Left lobe of liver (tissue), 2 donors: ENCODE data around the gene PPP6R3. TPM values are rescaled to one million over a fixed set of nuclear protein-coding genes. Genes with fewer than 3 reads are reported as not detected.

Experiments
- ATAC-seq: fragments of 200-7000 bp; cut with Tn5 transposase; one replicate; pipeline ENCODE4 v1.9.1; 2020; ENCODE audit warnings: mild to moderate bottlenecking, moderate library complexity
- DNase-seq: peaks from one replicate; pipeline ENCODE4 v3.0.0-alpha.2; 2020; ENCODE audit warnings: low spot score
- total RNA-seq: library from RNA; stranded (reverse); gene quantifications from one replicate; pipeline ENCODE4 v1.2.1, GENCODE V29; 2021
- donor health status: DM: no; HTN: no; CAD: no; lungs with moderate emphysema.
- donor health status: DM: no; HTN: yes; CAD: no.

Gene PPP6R3
- total RNA-seq, 1 donor from 2014 or later = 35.1 TPM

DNA sequence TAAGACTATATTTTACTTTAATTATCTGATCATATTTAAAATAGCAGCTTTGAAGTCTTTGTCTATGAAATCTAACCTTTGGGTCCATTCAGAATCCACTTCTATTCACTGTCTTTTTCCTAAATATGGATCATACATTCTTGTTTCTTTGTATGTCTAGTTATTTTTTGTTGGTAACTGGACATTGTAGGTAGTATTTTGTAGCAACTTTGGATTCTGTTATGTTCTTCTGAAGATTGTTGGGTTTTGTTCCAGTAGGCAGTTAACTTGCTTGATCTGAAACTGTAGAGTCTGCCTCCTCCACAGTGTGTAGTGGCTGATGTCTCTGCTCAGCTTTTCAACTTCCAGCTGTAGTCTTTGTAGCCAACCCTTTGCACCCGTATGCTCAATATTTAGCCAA, 186.3 kb downstream of the PPP6R3 start:
- no peak for ATAC-seq
- no peak for DNase-seq

DNA sequence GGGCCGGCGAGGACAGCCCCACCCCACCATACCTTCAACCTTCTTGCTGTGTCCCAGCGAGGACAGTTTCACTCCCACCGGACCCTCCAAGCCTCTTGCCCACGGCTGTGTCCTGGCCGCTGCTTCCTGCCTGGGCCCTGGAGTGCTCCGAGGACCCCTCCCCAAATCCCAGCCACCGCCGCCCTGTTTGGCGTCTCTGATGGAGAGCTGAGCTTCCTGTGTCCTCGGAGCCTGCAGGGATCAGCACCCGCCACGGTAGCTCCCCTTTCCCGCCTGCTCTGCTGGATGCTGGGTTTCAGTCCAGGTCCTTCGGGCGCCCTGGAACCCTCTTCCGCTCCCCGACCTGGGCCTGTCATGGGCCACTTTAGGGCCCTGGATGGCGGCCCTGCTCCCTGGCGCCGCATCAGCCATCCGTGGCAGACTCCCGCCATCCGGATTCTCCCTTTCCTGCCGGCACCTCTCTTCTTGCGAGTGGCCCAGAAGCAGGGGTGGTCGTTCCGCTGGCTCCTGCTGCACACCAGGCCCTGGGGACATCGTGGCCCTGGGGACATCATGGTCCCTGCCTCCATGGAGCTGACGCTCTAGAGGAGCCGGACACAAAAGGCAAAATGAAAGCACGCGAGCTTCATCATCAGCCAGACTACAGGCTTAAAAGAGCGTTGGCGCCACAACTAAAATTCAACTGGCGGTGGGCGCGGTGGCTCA, 189.5 kb downstream of the PPP6R3 start:
- DNase-seq (no peak), ATAC-seq (no peak)

DNA sequence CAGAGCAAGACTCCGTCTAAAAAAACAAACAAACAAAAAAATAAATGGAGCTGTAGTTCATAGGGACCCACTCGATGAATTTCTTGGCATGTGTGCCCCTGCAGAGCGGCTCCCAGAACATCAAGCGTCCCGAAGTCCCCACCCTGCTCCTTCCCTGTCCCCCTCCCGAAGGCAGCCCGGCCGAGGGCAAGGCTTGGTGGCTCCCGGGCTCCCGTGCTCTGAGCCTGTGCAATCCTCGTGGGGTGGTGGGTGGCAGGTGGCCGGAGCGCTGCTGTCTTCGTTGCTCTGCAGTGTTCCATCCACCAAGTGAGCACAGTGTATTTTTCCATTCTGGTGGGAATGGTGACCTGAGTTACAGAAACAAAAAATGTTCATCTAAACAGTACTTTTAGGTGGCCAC, 190.2 kb downstream of the PPP6R3 start:
- no peak for ATAC-seq
- no peak for DNase-seq

DNA sequence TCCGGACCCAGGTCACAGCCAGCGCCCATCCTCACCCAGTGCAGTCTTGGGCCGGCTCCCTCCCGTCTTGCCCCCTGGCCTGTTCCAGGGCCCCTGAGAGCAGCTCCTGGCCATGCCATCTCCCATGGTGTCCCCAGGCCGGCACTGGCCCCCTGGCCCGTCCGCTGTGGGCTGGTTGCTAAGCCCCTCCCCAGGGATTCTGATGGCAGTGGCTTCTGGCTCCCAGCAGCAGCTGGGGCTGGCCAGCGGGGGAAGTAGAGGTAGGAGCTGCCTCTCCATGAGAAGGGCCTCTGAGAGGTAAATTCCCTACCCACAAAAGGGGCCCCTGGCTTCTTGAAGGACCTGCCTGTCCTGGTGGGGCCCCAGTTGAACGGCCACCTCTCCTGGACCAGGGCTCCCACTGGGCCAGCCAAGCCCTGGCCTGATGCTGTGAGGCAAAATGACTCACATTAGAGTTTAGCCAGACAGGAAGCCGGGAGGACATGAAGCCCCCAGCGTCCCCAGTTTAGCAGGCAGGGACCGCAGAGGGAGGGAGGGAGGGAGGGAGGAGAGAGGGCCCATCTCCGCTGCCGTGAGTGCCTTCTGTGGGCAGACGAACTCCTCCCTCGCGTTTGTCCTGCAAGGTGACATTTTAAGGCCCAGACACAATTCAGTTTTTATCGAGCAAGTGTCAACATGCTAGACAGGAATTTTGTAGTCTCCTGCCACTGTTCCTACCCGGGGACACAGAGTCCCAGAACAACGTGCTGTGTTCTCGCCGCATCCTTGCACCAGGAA, 190.8 kb downstream of the PPP6R3 start:
- DNase-seq (no peak), ATAC-seq (no peak)

DNA sequence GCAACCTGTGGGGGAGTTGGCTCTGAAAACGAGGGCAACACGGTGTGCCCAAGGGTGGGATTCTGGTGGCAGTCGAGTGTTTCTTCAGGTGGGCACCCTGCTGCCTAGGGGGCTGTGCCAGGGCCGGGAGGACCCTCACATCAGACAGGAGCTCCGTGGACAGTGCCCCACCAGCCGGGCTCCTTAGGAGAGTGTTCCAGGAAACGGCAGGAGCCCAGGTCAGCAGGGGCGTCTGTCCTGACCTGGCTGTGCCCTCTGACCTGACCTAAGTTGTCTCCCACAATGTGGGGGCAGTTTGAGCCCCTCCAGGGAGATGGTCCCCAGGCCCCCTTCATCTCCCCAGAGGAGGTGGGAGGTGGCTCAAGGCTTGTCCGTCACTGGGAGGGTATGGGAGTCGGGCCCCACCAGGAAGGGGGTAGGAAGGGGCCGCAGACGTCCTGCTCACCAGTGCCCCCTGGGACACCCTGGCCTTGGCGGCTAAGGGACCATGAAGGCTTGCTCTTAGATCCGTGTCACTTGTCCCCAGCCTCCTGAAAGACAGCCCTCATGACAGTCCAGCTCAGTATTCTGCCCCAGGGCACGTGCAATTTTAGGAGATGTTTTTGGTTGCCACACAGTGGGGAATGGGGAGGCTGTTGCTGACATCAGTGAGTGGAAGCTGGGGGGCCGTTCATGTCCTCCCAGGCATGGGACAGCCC, 191.6 kb downstream of the PPP6R3 start:
- DNase-seq (no peak), ATAC-seq (no peak)

DNA sequence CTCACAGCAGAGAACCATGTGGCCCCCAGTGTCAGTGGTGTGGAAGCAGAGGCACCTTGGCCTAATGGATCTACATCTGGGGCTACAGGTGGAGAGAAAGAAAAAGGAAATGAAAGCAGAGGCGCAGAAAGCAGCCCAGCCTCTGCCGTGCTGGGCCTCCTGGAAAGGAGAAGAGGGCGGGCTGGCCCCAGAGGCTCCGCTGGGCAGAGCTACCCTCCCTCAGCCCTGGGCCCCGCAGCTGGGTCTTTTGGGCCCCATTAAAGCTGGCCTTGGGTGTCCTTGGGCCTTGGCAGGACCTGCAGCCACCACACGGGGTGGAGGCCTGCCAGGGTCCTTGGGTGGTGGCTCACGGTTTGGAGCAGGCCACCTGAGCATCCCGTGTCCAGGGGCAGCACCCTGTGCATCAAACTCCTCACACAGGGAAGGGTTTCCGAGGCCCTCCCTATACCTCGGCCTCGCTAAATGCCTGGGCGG, 192.2 kb downstream of the PPP6R3 start:
- ATAC-seq (no peak), DNase-seq (no peak)

DNA sequence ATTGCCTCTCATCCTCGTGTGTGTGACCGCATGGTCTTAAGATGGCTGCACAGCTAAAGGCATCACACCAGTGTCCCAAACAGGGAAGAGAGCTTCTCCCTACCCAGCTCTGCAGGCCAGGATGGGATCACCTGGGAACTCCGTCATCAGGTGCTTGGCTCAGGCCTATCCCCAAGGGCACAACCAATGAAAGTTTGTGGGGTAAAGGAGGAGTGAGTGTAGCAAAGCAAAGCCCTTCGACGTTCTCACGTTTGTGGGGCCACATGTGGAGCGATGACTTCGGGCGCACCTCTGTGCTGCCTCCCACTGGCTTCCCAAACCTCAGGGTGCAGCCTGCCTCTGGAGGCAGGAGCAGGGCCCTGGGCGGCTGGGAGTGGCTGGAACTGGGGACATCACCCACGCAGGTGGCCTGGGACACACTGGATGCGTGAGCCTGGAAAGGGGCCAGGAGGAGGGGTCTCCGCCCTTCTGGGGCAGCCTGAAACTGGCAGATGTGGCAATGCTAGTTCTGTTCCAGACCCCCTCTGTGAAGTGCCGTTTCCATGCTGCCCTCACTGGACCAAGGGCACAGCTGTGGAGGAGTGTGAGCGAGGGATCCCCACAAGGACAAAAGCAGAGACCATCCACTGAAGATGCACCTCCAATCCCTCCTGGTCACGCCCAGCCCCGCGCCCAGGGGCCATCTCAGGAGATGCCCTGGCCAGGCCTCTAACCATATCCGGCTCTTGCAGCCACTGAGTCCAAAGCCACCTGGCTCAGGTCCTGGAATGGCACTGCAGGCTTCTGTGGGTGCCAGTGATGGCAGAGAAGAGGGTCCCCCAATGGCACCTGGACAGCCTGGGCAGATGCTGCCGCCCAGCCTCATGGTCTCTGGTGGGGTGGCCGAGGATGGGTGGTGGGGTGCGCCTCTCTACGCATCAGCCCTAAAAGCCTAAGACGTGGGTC, 193.2 kb downstream of the PPP6R3 start:
- no peak for DNase-seq
- ATAC-seq = no peak

DNA sequence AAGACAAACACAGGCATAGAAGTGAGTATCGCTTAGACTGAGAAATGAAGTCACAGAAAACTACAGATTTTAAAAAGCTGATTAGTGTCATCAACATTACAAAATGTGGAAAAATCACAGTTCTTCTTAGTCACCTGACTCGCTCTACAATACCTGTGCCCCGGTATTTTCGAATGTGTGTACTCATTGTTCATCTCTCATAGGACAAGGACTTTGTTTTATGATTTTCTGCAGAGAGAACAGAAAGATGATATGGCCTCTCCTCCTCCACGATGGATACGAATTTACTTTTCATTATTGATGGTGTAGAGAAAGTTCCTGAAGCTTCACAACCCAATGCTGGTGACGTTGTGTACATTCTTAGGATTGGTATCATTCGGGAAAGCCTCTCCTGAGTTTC, 194.4 kb downstream of the PPP6R3 start:
- DNase-seq (no peak), ATAC-seq (no peak)

DNA sequence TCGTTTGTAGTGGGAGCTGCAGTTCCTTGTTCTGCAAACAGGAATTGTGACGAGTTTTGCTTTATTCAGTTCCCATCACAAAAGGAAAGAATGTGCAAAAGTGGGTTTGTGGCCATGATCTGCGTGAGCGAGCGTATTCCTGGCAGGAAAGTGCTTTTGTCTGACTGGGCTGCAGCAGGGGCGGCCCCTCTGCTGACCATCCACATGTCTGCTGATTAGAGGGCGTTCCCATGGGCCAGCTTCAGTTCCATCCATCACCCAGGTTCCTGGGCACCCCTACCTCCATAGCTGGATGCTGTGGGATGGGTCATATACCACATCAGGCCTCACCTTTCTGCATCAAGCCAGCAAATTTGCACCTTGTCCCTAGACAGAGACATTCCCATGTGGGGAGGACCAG, 194.9 kb downstream of the PPP6R3 start:
- no peak for DNase-seq
- no peak for ATAC-seq

DNA sequence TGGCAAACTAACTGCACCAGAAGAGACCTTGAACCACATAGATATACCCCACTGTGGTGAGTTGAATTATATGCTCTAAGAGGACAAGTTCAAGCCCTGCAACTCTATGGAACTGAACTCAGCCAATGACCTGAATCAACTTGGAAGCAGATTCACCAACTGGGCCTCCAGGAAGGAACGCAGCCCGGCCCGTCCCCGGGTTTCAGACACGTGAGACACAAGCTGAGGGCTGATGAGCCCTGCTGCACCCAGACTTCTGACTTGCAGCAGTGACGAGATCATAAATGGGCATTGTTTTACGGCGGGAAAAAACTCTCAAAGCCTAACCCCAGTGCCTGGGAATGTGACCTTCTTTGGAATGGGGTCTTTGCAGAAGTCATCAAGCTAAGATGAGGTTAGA, 195.3 kb downstream of the PPP6R3 start:
- no peak for ATAC-seq
- DNase-seq = no peak

DNA sequence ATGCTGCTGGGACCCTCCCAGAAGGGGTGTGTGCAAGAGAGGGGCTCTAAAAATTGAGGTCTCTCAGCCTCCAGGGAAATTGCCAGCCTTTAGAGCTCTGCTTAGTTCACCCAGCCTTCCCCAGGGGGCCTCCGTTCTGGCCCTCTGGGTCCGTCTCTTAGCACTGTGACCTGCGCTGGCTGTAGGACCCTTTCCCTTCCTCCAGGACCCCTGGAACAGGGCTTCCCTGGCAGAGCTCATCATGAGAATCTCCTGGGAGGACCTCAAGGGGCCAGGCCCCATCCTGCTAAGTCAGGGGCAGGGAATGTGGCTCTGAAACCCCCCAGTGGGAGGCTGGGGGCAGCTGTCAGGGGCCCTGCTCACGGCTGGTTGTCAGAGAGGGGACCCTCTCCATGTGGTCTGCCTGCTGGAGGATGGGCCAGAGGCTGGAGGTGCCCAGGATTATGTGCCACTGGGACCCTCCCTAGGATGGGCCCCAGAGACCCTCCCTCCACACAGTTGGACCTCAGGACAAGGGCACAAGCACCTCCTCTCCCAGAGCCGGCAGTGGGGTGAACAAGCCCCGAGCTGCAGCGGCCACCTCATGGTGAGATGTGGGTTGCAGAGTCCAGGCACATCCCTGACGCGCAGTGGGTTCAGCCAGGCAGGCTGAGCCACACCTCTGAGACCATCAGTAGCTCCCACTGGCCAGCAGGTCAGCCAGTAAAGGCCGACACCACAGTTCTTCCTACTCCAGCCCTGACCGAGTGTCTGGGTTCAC, 196.6 kb downstream of the PPP6R3 start:
- DNase-seq = no peak
- no peak for ATAC-seq

DNA sequence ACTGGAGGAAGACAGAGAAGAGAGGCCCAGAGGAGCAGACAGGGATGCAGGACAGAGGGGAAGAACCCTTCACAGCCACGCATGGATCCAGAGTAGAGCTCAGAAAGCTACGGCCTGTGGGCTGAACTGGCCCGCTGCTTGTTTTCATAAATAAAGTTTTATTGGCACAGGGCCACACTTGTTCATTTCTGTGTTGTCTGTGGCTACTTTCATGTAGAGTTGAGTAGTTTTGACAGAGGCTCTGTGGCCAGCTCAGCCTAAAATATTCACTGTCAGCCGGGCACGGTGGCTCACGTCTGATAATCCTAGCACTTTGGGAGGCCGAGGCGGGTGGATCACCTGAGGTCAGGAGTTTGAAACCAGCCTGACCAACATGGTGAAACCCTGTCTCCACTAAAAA, 197.5 kb downstream of the PPP6R3 start:
- no peak for ATAC-seq
- DNase-seq = no peak

DNA sequence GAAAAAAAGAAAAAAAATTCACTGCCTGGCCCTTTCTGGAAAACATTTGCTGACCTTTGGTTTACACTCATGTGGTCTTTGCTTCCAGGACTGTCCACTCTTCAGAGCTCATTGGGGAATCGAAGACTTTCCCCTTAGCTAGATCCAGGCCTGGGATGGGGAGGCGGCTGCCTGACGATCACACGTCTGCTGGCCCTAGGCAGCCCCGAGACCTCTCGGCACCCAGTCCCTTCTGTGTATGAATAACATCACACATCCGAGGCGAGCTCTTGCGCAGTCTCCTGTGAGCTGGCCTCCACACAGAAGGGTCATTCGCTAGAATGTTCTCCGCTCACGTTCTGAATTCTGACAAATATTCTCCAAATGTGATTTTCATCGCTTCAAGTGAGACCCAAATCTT, 198.1 kb downstream of the PPP6R3 start:
- ATAC-seq (no peak), DNase-seq (no peak)

DNA sequence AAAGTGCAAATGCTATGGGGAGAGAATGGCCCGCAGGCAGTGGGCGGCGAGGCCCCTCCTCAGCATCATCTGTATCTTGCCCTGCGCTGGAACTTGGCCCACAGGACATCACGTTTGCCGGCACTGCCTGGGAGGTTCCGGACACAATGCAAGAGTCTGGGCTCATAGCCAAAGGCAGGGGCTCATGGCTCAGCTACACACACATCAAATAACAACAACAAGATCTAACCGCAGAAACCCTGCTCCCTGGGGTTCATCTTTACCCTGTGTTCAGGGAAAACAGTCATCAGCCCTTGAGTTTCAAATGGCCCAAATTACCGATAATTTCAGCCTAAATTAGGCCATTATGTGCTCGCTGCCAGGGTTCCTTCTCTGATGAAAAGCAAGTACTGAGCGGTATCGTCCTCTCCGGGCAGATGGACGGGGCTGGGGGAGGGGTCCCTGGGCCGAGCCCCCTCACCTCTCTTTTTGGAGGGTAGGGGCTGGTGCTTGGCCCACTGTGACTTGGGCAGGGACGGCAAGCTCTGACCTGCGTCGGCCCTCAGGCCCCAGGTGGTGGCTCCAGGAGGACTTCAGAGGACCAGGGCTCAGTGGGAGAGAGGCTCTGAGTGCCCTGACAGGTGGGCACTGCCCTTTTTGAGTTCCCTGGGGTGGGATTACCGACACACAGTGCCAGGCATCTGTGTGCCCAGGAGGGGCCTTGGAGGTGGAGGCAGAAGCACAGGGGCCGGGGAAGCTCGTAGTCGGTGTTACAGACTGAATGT, 198.8 kb downstream of the PPP6R3 start:
- DNase-seq (no peak), ATAC-seq (peak; percentile 50)

DNA sequence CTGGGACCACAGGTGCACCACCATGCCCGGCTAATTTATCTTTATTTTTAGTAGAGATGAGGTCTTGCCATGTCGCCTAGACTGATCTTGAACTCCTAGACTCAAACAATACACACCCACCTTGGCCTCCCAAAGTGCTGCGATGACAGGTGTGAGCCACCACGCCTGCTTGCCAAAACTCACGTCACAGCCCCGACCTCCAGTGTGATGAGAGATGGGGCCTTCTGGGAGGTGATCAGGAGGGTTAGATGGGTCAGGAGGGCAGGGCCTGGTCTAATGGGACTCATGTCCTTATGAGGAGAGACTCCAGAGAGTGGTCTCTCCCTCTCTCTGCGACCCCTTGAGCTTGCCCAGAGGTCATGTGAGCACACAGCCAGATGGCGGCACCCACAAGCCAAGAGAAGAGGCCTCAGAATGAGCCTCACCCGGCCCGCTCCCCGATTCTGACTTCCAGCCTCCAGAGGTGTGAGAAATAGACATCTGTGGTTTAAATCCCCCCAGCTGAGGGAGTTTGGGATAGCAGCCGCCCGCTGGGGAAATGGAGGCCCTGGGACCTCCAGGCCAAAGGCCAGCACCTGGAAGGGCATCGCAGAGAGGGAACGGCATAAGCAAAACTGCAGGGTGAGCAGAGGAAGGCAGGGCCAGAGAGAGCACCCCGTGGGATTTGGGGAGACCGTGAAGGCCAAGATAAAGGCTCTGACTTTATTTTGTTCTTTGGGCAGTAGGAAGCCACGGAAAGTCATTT, 199.7 kb downstream of the PPP6R3 start:
- no peak for ATAC-seq
- no peak for DNase-seq

DNA sequence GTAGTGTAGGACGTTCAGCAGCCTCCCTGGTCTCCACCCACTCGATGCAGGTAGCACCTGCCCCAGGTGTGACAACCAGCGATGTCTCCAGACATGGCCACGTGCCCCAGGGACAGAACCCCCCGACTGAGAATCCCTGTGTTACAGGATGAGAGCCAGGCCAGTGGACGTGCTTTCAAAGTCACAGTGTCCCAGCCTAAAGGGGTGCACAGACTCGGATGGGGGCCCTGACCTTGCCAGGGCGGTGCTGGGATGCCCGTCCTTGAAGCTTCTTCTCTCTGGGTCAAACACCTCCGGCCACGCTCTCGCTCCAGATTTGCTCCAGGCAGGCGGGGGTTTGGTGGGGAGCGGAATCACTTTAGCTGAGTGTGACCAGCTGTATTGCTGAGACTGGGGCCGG, 200.5 kb downstream of the PPP6R3 start:
- no peak for ATAC-seq
- no peak for DNase-seq

DNA sequence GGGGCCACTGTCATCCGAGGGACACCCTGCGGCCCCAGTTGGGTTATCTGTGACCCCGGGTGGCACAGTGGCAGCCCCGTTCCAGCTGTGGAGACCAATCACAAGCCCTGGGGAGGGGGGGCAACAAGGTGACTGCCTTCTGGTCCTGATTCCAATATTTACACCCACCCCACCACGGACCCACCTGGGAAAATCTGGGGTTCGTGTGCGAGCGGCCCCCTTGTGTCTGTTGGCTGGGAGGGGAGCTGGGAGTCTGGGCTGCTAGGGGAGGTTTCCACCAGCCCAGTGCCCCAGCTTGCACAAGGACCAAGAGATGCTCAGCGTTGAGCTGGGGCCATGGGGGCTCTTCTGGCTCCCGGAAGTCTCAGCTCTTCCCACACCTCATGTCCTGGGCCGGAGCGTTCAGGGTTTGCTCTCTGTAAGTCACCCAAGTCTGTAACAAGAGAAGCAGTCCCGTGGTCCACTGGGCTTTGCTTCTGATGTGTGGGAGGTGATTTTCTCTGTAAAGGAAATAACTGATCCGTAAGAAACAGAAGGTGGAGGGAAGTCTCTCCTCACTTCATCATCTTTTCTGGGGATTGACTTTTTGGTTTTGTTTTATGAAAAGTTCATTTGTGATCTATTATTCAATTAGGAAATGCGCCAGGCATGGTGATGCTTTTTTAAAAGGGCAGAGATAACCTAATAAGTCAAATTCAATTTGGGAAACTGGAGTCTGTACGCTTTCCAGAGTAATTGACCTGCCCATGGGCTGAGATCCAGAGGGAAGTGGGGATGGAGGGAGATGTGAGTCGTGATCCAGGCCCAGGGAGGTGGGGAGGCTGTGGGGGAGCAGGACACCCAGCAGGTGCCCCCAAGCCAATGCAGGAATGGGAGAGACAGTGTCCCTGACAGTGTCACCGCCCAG, 201.4 kb downstream of the PPP6R3 start:
- no peak for DNase-seq
- ATAC-seq = no peak
